Measurements from ENCODE around the gene SPATA9. TPM values are rescaled to one million over a fixed set of nuclear protein-coding genes. Genes with fewer than 3 reads are reported as not detected.

Gene SPATA9
- total and polyA plus RNA-seq, 9 of the 15 experiments (the other 6 are each of a cell fraction or from before 2014, with no cell fraction given): 0.16 to 5.5 (median 0.39) TPM; not detected in 3

GRCh38 chr5:95689680-95690079, 6.9 kb upstream of the SPATA9 start (continued):
- TF ChIP-seq ILF3 (IDR thresholded peaks at IDR 0.05; ENCODE audit: borderline replicate concordance) (no peak), SRSF9 (IDR thresholded peaks at IDR 0.05; ENCODE audit: borderline replicate concordance, low read depth, low read length) (no peak), KDM1A (IDR thresholded peaks at IDR 0.05) (0 out of 4 replicates have a peak, but pooled peaks of 1 of the 2 experiments have one; percentile 15), ADNP (tag; IDR thresholded peaks at IDR 0.05) (peak; percentile 63; the same call in 1 of the 2 replicates), FOXJ2 (tag; IDR thresholded peaks at IDR 0.05) (no peak), ATF2 (CRISPR knock-in tag; IDR thresholded peaks at IDR 0.05) (no peak), SP2 (IDR thresholded peaks at IDR 0.05; ENCODE audit: extremely low read depth, low read depth, low read length, poor library complexity, severe bottlenecking) (no peak), SUPT5H (IDR thresholded peaks at IDR 0.05) (no peak), XRCC4 (IDR thresholded peaks at IDR 0.05; ENCODE audit: extremely low read depth, insufficient read depth, insufficient read length) (no peak), ZKSCAN3 (CRISPR knock-in tag; IDR thresholded peaks at IDR 0.05) (no peak), GTF2E2 (tag; IDR thresholded peaks at IDR 0.05) (no peak), PKNOX1 (IDR thresholded peaks at IDR 0.05) (no peak), RBM25 (IDR thresholded peaks at IDR 0.05; ENCODE audit: low read depth, low read length, severe bottlenecking) (peak; percentile 24), ILK (tag; IDR thresholded peaks at IDR 0.05; ENCODE audit: borderline replicate concordance, low read depth) (no peak), ZSCAN29 (IDR thresholded peaks at IDR 0.05) (no peak), ATF4 (CRISPR knock-in tag; IDR thresholded peaks at IDR 0.05) (no peak), HNRNPL (IDR thresholded peaks at IDR 0.05; ENCODE audit: low read depth, low read length) (no peak), LCOR (CRISPR knock-in tag; IDR thresholded peaks at IDR 0.05) (no peak), POLR2H (tag; IDR thresholded peaks at IDR 0.05; ENCODE audit: low read depth) (no peak), ZNF639 (CRISPR knock-in tag; conservative IDR thresholded peaks at IDR 0.05 in 1 of 2, IDR thresholded peaks at IDR 0.05 in 1 of 2) (no peak), TCFL5 (CRISPR knock-in tag; conservative IDR thresholded peaks at IDR 0.05) (no peak)
